GM19372 (cell line): ENCODE measurements around the gene APOA1.

Source experiments
- ATAC-seq: cut with Tn5 transposase; IDR thresholded peaks from one replicate; pipeline ENCODE4 v1.9.1; 2021; ENCODE audit warnings: mild to moderate bottlenecking, low read depth, moderate library complexity; ENCODE audit not compliant: unreplicated experiment

The APOA1 gene

GRCh38 chr11:116792144-116792868 is 45.1 kb downstream of the APOA1 start:
- no peak for ATAC-seq

- no peak for ATAC-seq
Observed at GRCh38 chr11:116791813-116792143, 45.6 kb downstream of the APOA1 start, which contains the start of gene APOA5. Gene APOA5 (minus strand): TSS chr11:116791879. CDS start chr11:116791860, 19 bp downstream.

- no peak for ATAC-seq
Observed at GRCh38 chr11:116791002-116791812, 46.2 kb downstream of the APOA1 start.

- ATAC-seq = no peak
Observed at GRCh38 chr11:116790167-116791001, 47.0 kb downstream of the APOA1 start.

- no peak for ATAC-seq
Observed at GRCh38 chr11:116788975-116789374, 48.4 kb downstream of the APOA1 start.

GRCh38 chr11:116788534-116788933 is 48.9 kb downstream of the APOA1 start:
- no peak for ATAC-seq

- peak; percentile 87 for ATAC-seq
Observed at GRCh38 chr11:116787786-116788486, 49.5 kb downstream of the APOA1 start, which contains the start of gene ZPR1. Gene ZPR1 (minus strand): TSS chr11:116788023. CDS start chr11:116787990, 33 bp downstream.

- peak; percentile 7 for ATAC-seq
Observed at GRCh38 chr11:116787436-116787785, 50.0 kb downstream of the APOA1 start.

GRCh38 chr11:116786966-116787365 is 50.5 kb downstream of the APOA1 start:
- ATAC-seq = no peak

GRCh38 chr11:116786326-116786725 is 51.1 kb downstream of the APOA1 start:
- ATAC-seq = no peak
